Mesothelial cell of epicardium (in vitro differentiated cells): ENCODE data around the gene SUSD2. TPM values are rescaled to one million over a fixed set of nuclear protein-coding genes. Genes with fewer than 3 reads are reported as not detected.

Experiments
- DNase-seq, 2 experiments: peaks; one replicate each; pipeline ENCODE4 v3.0.0; 2021; ENCODE audit warnings: low spot score in 2 of 2; ENCODE audit not compliant: unreplicated experiment in 2 of 2
- H3K27ac Mint-ChIP-seq: 2 replicates; pipeline ENCODE4 v1.8.0; 2021; ENCODE audit warnings: mixed read lengths
- H3K27me3 Mint-ChIP-seq: 2 replicates; pipeline ENCODE4 v1.8.0; 2021; ENCODE audit warnings: low read depth, mixed read lengths
- H3K36me3 Mint-ChIP-seq: 2 replicates; pipeline ENCODE4 v1.8.0; 2021; ENCODE audit warnings: mixed read lengths
- H3K4me1 Mint-ChIP-seq: 2 replicates; pipeline ENCODE4 v1.8.0; 2021; ENCODE audit warnings: mixed read lengths
- H3K4me3 Mint-ChIP-seq: 2 replicates; pipeline ENCODE4 v1.8.0; 2021; ENCODE audit warnings: mild to moderate bottlenecking, moderate library complexity, mixed read lengths
- H3K9me3 Mint-ChIP-seq: 2 replicates; pipeline ENCODE4 v1.8.0; 2021; ENCODE audit warnings: mixed read lengths
- total RNA-seq: library from RNA; stranded (reverse); gene quantifications from 3 replicates; pipeline ENCODE4 v1.2.1, GENCODE V29; 2021
- TF ChIP-seq, protein P1 (sequence below): fragments of 200-600 bp; sonication (generic); IDR thresholded peaks from one replicate; pipeline ENCODE4 v1.5.0; 2021; ENCODE audit warnings: antibody characterized with exemption; ENCODE audit not compliant: unreplicated experiment

The SUSD2 gene
- total RNA-seq, 1 donor from 2014 or later, result 1.2 TPM

DNA sequence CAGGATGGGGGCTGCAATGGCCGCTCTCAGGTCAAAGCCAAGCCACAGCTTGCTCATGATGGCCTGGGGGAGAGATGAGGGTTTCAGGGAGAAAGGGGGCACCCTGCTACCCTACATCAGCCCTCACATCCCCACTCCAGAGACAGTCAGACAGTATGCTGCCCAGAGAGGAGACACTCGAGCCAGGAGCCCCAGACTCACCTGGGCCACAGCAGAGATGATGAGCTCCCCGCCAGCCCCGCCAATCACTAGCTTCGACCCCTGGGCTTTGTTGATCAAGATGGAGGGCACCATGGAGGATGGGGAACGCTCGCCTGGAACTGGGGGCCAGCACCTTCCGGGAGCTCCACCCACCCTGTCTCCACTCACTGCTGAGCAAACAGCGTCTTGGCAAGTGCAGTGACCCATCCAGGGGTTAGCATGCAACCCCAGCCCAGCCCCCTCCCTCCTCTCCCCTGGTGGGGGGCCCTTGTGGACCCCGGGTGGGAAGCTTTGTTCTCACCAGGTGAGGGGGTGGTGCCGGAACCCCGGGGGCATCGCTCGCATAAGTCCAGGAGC, 43.8 kb downstream of the SUSD2 start:
- H3K4me1 Mint-ChIP-seq, result no peaks in the 10 kb centered on the region
- H3K4me3 Mint-ChIP-seq, result no peak overlapping the region
- peaks cover 8% of the 10 kb centered on the region for H3K9me3 Mint-ChIP-seq
- DNase-seq, result no peak
- H3K27ac Mint-ChIP-seq, result no peak overlapping the region
- no peaks in the 10 kb centered on the region for H3K27me3 Mint-ChIP-seq
- TF ChIP-seq, protein P1, sequence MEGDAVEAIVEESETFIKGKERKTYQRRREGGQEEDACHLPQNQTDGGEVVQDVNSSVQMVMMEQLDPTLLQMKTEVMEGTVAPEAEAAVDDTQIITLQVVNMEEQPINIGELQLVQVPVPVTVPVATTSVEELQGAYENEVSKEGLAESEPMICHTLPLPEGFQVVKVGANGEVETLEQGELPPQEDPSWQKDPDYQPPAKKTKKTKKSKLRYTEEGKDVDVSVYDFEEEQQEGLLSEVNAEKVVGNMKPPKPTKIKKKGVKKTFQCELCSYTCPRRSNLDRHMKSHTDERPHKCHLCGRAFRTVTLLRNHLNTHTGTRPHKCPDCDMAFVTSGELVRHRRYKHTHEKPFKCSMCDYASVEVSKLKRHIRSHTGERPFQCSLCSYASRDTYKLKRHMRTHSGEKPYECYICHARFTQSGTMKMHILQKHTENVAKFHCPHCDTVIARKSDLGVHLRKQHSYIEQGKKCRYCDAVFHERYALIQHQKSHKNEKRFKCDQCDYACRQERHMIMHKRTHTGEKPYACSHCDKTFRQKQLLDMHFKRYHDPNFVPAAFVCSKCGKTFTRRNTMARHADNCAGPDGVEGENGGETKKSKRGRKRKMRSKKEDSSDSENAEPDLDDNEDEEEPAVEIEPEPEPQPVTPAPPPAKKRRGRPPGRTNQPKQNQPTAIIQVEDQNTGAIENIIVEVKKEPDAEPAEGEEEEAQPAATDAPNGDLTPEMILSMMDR, result no peak
- peaks cover 3% of the 10 kb centered on the region for H3K36me3 Mint-ChIP-seq

DNA sequence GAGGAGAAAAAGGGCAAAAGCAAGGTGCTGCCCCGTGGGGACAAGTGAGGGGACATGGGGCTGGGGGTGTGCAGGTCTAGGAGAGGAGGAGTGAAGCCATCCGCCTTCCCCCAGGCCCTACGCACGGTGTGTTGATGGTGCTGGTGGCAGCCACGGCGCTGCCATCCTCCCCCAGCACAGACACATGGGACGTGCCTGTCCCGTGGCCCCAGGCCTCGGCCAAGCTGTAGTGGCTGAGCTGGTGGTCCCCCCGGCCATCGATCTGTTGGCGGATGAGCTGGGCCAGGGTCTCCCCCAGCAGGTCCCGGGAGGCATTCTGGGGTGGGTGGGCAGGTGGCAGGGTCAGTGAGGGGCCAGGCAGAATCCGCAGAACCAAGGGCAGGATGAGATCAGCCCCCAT, 44.7 kb downstream of the SUSD2 start:
- H3K27ac Mint-ChIP-seq, result no peak overlapping the region

GRCh38 chr22:24230911-24231656, 49.8 kb downstream of the SUSD2 start:
- DNase-seq, result no peak
- TF ChIP-seq, protein P1, result peak; percentile 43
- H3K27me3 Mint-ChIP-seq, result no peaks in the 10 kb centered on the region
- H3K27ac Mint-ChIP-seq, result peak overlapping the region; percentile 48
- no peak overlapping the region for H3K4me3 Mint-ChIP-seq
- H3K36me3 Mint-ChIP-seq, result peaks cover 2% of the 10 kb centered on the region
- peaks cover 5% of the 10 kb centered on the region for H3K4me1 Mint-ChIP-seq
- H3K9me3 Mint-ChIP-seq, result peaks cover 4% of the 10 kb centered on the region

More for the DNA sequence above, 44.7 kb downstream of the SUSD2 start:
- DNase-seq, result no peak
- peaks cover 8% of the 10 kb centered on the region for H3K9me3 Mint-ChIP-seq
- no peaks in the 10 kb centered on the region for H3K27me3 Mint-ChIP-seq
- peaks cover 3% of the 10 kb centered on the region for H3K36me3 Mint-ChIP-seq
- peaks cover 4% of the 10 kb centered on the region for H3K4me1 Mint-ChIP-seq
- TF ChIP-seq, protein P1, result no peak
- H3K4me3 Mint-ChIP-seq, result no peak overlapping the region

- H3K36me3 Mint-ChIP-seq, result peaks cover 2% of the 10 kb centered on the region
- no peak overlapping the region for H3K4me3 Mint-ChIP-seq
- no peaks in the 10 kb centered on the region for H3K27me3 Mint-ChIP-seq
- peaks cover 4% of the 10 kb centered on the region for H3K9me3 Mint-ChIP-seq
- DNase-seq, result no peak
- TF ChIP-seq, protein P1, result no peak
- no peak overlapping the region for H3K27ac Mint-ChIP-seq
- peaks cover 6% of the 10 kb centered on the region for H3K4me1 Mint-ChIP-seq
Measured at GRCh38 chr22:24231706-24232105, 50.4 kb downstream of the SUSD2 start.

- Mint-ChIP-seq H3K4me3 (no peak overlapping the region), H3K36me3 (peaks cover 2% of the 10 kb centered on the region), H3K27ac (no peak overlapping the region), H3K4me1 (peaks cover 6% of the 10 kb centered on the region), H3K9me3 (peaks cover 4% of the 10 kb centered on the region), H3K27me3 (no peaks in the 10 kb centered on the region)
- TF ChIP-seq, protein P1, result no peak
- DNase-seq, result no peak
Measured at GRCh38 chr22:24232124-24232523, 50.8 kb downstream of the SUSD2 start.
